BJ (cell line): ENCODE data around the gene MRPL33. TPM values are rescaled to one million over a fixed set of nuclear protein-coding genes. Genes with fewer than 3 reads are reported as not detected.
A peak's percentile ranks its signal among the peaks of the same experiment; 100 is the strongest.

Experiments used
- CTCF ChIA-PET: fragments of 350-600 bp; formaldehyde crosslinking; extraction: SDS; loops from one replicate; lab custom pipeline; 2021; ENCODE audit warnings: antibody characterized with exemption, inconsistent platforms; lab: Yijun Ruan, JAX
- POLR2A ChIA-PET: fragments of 300-600 bp; sonication (Branson Sonifier 250); formaldehyde crosslinking; extraction: SDS; loops from one replicate; lab custom pipeline; 2021; ENCODE audit warnings: antibody characterized with exemption; lab: Charles Lee
- DNase-seq: peaks from one replicate; pipeline ENCODE4 v3.0.0-alpha.2; 2011; ENCODE audit warnings: low read depth
- H3K27me3 ChIP-seq: 2 replicates; pipeline ENCODE4 v1.6.0; 2011; ENCODE audit warnings: low read length; ENCODE audit not compliant: control insufficient read depth, insufficient read depth
- H3K36me3 ChIP-seq: 2 replicates; pipeline ENCODE4 v1.5.1; 2011; ENCODE audit warnings: low read length; ENCODE audit not compliant: control insufficient read depth, insufficient read depth
- H3K4me3 ChIP-seq: 2 replicates; pipeline ENCODE4 v1.5.1; 2011; ENCODE audit warnings: low read depth, mild to moderate bottlenecking, control low read depth, low read length
- polyA plus RNA-seq: library from polyadenylated mRNA; depleted of rRNA; stranded (reverse); fragments of >200 nt; gene quantifications from 2 replicates; pipeline ENCODE4 v1.2.3, GENCODE V29; 2011
- TF ChIP-seq, protein P1 (sequence below): IDR thresholded peaks from 2 replicates; pipeline ENCODE4 v1.5.1; 2011; ENCODE audit warnings: low read depth, mild to moderate bottlenecking, control low read depth, inconsistent platforms, low read length, moderate library complexity; ENCODE audit not compliant: insufficient read depth

MRPL33 gene
- polyA plus RNA-seq, 1 experiment, result 31.0 TPM

- H3K27me3 ChIP-seq, result no peaks in the 10 kb centered on the region
- no peaks in the 10 kb centered on the region for H3K36me3 ChIP-seq
- H3K4me3 ChIP-seq, result no peak overlapping the region
- no peak for DNase-seq
- ChIA-PET POLR2A (no interaction called here), CTCF (no interaction called here)
- TF ChIP-seq, protein P1, sequence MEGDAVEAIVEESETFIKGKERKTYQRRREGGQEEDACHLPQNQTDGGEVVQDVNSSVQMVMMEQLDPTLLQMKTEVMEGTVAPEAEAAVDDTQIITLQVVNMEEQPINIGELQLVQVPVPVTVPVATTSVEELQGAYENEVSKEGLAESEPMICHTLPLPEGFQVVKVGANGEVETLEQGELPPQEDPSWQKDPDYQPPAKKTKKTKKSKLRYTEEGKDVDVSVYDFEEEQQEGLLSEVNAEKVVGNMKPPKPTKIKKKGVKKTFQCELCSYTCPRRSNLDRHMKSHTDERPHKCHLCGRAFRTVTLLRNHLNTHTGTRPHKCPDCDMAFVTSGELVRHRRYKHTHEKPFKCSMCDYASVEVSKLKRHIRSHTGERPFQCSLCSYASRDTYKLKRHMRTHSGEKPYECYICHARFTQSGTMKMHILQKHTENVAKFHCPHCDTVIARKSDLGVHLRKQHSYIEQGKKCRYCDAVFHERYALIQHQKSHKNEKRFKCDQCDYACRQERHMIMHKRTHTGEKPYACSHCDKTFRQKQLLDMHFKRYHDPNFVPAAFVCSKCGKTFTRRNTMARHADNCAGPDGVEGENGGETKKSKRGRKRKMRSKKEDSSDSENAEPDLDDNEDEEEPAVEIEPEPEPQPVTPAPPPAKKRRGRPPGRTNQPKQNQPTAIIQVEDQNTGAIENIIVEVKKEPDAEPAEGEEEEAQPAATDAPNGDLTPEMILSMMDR, result no peak
Observed at GRCh38 chr2:27803046-27803445, 31.5 kb downstream of the MRPL33 start.

- no peak overlapping the region for H3K4me3 ChIP-seq
- TF ChIP-seq, protein P1, result no peak
- no peaks in the 10 kb centered on the region for H3K36me3 ChIP-seq
- ChIA-PET CTCF (interaction anchor here (1.3 kb wide), 1 partner anchor 81 kb away, joined by 5 read pairs; no protein-coding TSS in a partner anchor), POLR2A (interaction anchor here (0.6 kb wide), 1 partner anchor 86 kb away, joined by 4 read pairs; the partner anchor contains the start of genes BABAM2 and RBKS)
- no peaks in the 10 kb centered on the region for H3K27me3 ChIP-seq
- DNase-seq, result peak; percentile 13
Observed at GRCh38 chr2:27804146-27804545, 32.6 kb downstream of the MRPL33 start.

DNA sequence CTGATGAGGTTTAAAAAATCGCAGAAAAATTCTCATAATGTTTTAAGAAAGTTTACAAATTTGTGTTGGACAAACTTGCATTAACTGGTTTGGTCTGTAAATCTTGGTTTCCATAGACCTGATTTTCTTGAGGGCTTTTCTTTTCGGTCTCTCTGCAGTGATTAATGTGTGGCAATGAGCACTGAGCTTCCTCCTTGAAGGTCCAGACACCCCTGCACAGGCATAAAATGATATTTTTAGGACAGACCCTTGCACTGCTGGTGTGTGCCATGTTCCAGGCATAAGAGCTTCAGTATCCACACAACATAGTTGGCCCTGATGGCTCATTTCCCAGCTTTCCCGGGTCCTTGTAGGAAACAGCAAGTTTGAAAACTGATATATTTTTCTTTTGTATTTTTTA lies 33.7 kb downstream of the MRPL33 start:
- no peaks in the 10 kb centered on the region for H3K36me3 ChIP-seq
- ChIA-PET POLR2A (no interaction called here), CTCF (interaction anchor here (1.2 to 1.3 kb wide), 2 partner anchors 82 to 587 kb away, joined by 5 to 6 read pairs; partner anchors contain the start of gene FOSL2)
- TF ChIP-seq, protein P1, result no peak
- no peak overlapping the region for H3K4me3 ChIP-seq
- no peak for DNase-seq
- H3K27me3 ChIP-seq, result no peaks in the 10 kb centered on the region

GRCh38 chr2:27806311-27807059 lies 35.0 kb downstream of the MRPL33 start:
- ChIA-PET POLR2A (no interaction called here), CTCF (interaction anchor here (0.6 to 1.5 kb wide), 5 partner anchors 11 to 642 kb away, joined by 3 to 4 read pairs (median 3); no protein-coding TSS in a partner anchor)
- TF ChIP-seq, protein P1, result no peak
- Histone ChIP-seq H3K36me3 (no peaks in the 10 kb centered on the region), H3K4me3 (no peak overlapping the region), H3K27me3 (no peaks in the 10 kb centered on the region)
- DNase-seq, result no peak

GRCh38 chr2:27807476-27807875 lies 36.0 kb downstream of the MRPL33 start:
- ChIA-PET POLR2A (no interaction called here), CTCF (interaction anchor here (0.8 to 1.5 kb wide), 6 partner anchors 10 to 641 kb away, joined by 3 to 4 read pairs (median 3); no protein-coding TSS in a partner anchor)
- H3K27me3 ChIP-seq, result no peaks in the 10 kb centered on the region
- H3K4me3 ChIP-seq, result no peak overlapping the region
- no peak for DNase-seq
- H3K36me3 ChIP-seq, result no peaks in the 10 kb centered on the region
- TF ChIP-seq, protein P1, result peak; percentile 60
